H9 (cell line): Measurements from ENCODE around the gene LRRC61. TPM values are rescaled to one million over a fixed set of nuclear protein-coding genes. Genes with fewer than 3 reads are reported as not detected.

Source experiments
- DNase-seq: peaks from one replicate; pipeline ENCODE4 v3.0.0-alpha.2; 2017
- H2AFZ ChIP-seq: one replicate; pipeline ENCODE4 v1.6.1; 2013; ENCODE audit warnings: mild to moderate bottlenecking, low read length, control low read depth, moderate library complexity
- H2AK5ac ChIP-seq: 2 replicates; pipeline ENCODE4 v1.6.1; 2013; ENCODE audit warnings: low read length, control low read depth, mixed read lengths; ENCODE audit not compliant: insufficient read length
- H2BK120ac ChIP-seq: one replicate; pipeline ENCODE4 v1.6.1; 2013; ENCODE audit warnings: low read depth, mild to moderate bottlenecking, low read length, control low read depth, inconsistent platforms; ENCODE audit not compliant: poor library complexity, severe bottlenecking
- H2BK12ac ChIP-seq: 2 replicates; pipeline ENCODE4 v1.6.1; 2013; ENCODE audit warnings: low read length, control low read depth, mixed read lengths, low read depth; ENCODE audit not compliant: insufficient read length
- H2BK15ac ChIP-seq: 2 replicates; pipeline ENCODE4 v1.6.1; 2013; ENCODE audit warnings: low read depth, low read length, control low read depth
- H2BK20ac ChIP-seq: one replicate; pipeline ENCODE4 v1.6.1; 2013; ENCODE audit warnings: low read depth, mild to moderate bottlenecking, low read length, control low read depth, inconsistent platforms; ENCODE audit not compliant: poor library complexity, severe bottlenecking
- H2BK5ac ChIP-seq: 2 replicates; pipeline ENCODE4 v1.6.1; 2013; ENCODE audit warnings: low read length, control low read depth, mixed read lengths; ENCODE audit not compliant: insufficient read length
- H3K14ac ChIP-seq: 2 replicates; pipeline ENCODE4 v1.6.1; 2013; ENCODE audit warnings: low read length, control low read depth; ENCODE audit not compliant: insufficient read depth
- H3K18ac ChIP-seq: 2 replicates; pipeline ENCODE4 v1.6.1; 2013; ENCODE audit warnings: low read depth, mild to moderate bottlenecking, mixed read lengths, low read length, control low read depth; ENCODE audit not compliant: insufficient read length
- H3K23ac ChIP-seq: 2 replicates; pipeline ENCODE4 v1.6.1; 2013; ENCODE audit warnings: low read length, control low read depth, mixed read lengths, low read depth; ENCODE audit not compliant: insufficient read length
- H3K23me2 ChIP-seq: 2 replicates; pipeline ENCODE4 v1.6.1; 2013; ENCODE audit warnings: low read depth, mild to moderate bottlenecking, mixed read lengths, low read length, control low read depth; ENCODE audit not compliant: insufficient read length, poor library complexity, severe bottlenecking
- H3K27ac ChIP-seq: 2 replicates; pipeline ENCODE4 v1.5.1; 2013; ENCODE audit warnings: low read length, control low read depth, mixed read lengths, low read depth; ENCODE audit not compliant: insufficient read length
- H3K27me3 ChIP-seq: 2 replicates; pipeline ENCODE4 v1.6.1; 2013; ENCODE audit warnings: low read length, control low read depth, inconsistent platforms; ENCODE audit not compliant: insufficient read depth
- H3K4ac ChIP-seq: 2 replicates; pipeline ENCODE4 v1.6.1; 2013; ENCODE audit warnings: low read depth, mild to moderate bottlenecking, control low read depth, inconsistent platforms, low read length, moderate library complexity
- H3K4me1 ChIP-seq: 2 replicates; pipeline ENCODE4 v1.6.1; 2013; ENCODE audit warnings: low read length, control low read depth, inconsistent platforms; ENCODE audit not compliant: insufficient read depth
- H3K4me2 ChIP-seq: 2 replicates; pipeline ENCODE4 v1.6.1; 2013; ENCODE audit warnings: low read length, control low read depth, mixed read lengths; ENCODE audit not compliant: insufficient read length, insufficient read depth
- H3K56ac ChIP-seq: 2 replicates; pipeline ENCODE4 v1.6.1; 2013; ENCODE audit warnings: low read depth, mild to moderate bottlenecking, mixed read lengths, low read length, control low read depth; ENCODE audit not compliant: insufficient read length
- H3K79me1 ChIP-seq: 2 replicates; pipeline ENCODE4 v1.6.1; 2013; ENCODE audit warnings: low read depth, mild to moderate bottlenecking, moderate library complexity, low read length, control low read depth, inconsistent platforms; ENCODE audit not compliant: insufficient read depth, poor library complexity, severe bottlenecking
- H3K79me2 ChIP-seq: 2 replicates; pipeline ENCODE4 v1.6.1; 2013; ENCODE audit warnings: low read length, control low read depth, inconsistent platforms; ENCODE audit not compliant: insufficient read depth
- H3K9ac ChIP-seq: 2 replicates; pipeline ENCODE4 v1.6.1; 2013; ENCODE audit warnings: low read length, control low read depth, mixed read lengths; ENCODE audit not compliant: insufficient read length; ENCODE audit errors: extremely low read depth
- H3K9me3 ChIP-seq: one replicate; pipeline ENCODE4 v1.6.1; 2013; ENCODE audit warnings: low read depth, low read length, inconsistent platforms; ENCODE audit not compliant: control insufficient read depth
- H3T11ph ChIP-seq: one replicate; pipeline ENCODE4 v1.6.1; 2013; ENCODE audit warnings: mild to moderate bottlenecking, low read length, control low read depth, inconsistent platforms
- H4K20me1 ChIP-seq: one replicate; pipeline ENCODE4 v1.6.1; 2013; ENCODE audit not compliant: control insufficient read depth, insufficient read length, insufficient read depth
- H4K5ac ChIP-seq: 2 replicates; pipeline ENCODE4 v1.6.1; 2013; ENCODE audit warnings: low read depth, mild to moderate bottlenecking, mixed read lengths, low read length, control low read depth; ENCODE audit not compliant: insufficient read length
- H4K8ac ChIP-seq: replicated peaks from 2 replicates; pipeline ENCODE4 v1.6.1; 2013; ENCODE audit warnings: low read length, control low read depth, mixed read lengths, low read depth; ENCODE audit not compliant: insufficient read length
- H4K91ac ChIP-seq: 2 replicates; pipeline ENCODE4 v1.6.1; 2013; ENCODE audit warnings: low read depth, mild to moderate bottlenecking, moderate library complexity, mixed read lengths, low read length, control low read depth; ENCODE audit not compliant: insufficient read length
- H3K27ac Mint-ChIP-seq, 3 experiments: 2 replicates in 2 of 3; 3 replicates in 1 of 3; pipeline ENCODE4 v1.8.0; 2020 to 2021; ENCODE audit warnings: mixed read lengths in 3 of 3, mild to moderate bottlenecking in 1 of 3, moderate library complexity in 1 of 3
- H3K27me3 Mint-ChIP-seq: 2 replicates; pipeline ENCODE4 v1.8.0; 2021; ENCODE audit warnings: low read depth, mild to moderate bottlenecking, moderate library complexity, mixed read lengths
- H3K36me3 Mint-ChIP-seq, 3 experiments: 2 replicates in 2 of 3; 3 replicates in 1 of 3; pipeline ENCODE4 v1.8.0; 2020 to 2021; ENCODE audit warnings: low read depth in 3 of 3, mixed read lengths in 3 of 3; ENCODE audit not compliant: insufficient read depth in 1 of 3
- H3K4me1 Mint-ChIP-seq, 2 experiments: 2 replicates each; pipeline ENCODE4 v1.8.0; 2020; ENCODE audit warnings: mixed read lengths in 2 of 2
- H3K4me3 Mint-ChIP-seq, 2 experiments: 2 replicates in 1 of 2; 3 replicates in 1 of 2; pipeline ENCODE4 v1.8.0; 2020 to 2021; ENCODE audit warnings: mild to moderate bottlenecking in 2 of 2, mixed read lengths in 2 of 2, moderate library complexity in 1 of 2
- H3K9me3 Mint-ChIP-seq, 2 experiments: 2 replicates in 1 of 2; 3 replicates in 1 of 2; pipeline ENCODE4 v1.8.0; 2020; ENCODE audit warnings: mild to moderate bottlenecking in 2 of 2, mixed read lengths in 2 of 2, moderate library complexity in 1 of 2
- CTCF ChIP-seq: fragments of 200-600 bp; sonication (generic); conservative IDR thresholded peaks from 3 replicates; pipeline ENCODE4 v1.8.0; 2021; ENCODE audit warnings: antibody characterized with exemption, mild to moderate bottlenecking
- WGBS: extraction: QIAGEN DNeasy Blood & Tissue Kit; methylation state at CpG from one replicate; pipeline ENCODE4 v1.1.7; 2013; ENCODE audit warnings: missing lambda C conversion rate, low lambda C conversion rate, mixed read lengths; ENCODE audit not compliant: insufficient read length; ENCODE audit errors: extremely low coverage; 5-methylcytosine and 5-hydroxymethylcytosine counted together
- total RNA-seq: library from RNA; stranded (reverse); gene quantifications from 2 replicates; pipeline ENCODE4 v1.2.1, GENCODE V29; 2021

The LRRC61 gene
- total RNA-seq, 1 experiment from 2014 or later = 24.4 TPM

- H2BK20ac ChIP-seq = no peak overlapping the region
- H4K91ac ChIP-seq = no peak overlapping the region
- H3K36me3 Mint-ChIP-seq = peaks cover 11 to 27% (median 14%) of the 10 kb centered on the region in 3 experiments; a peak in 6 of 7 replicates
- H2BK5ac ChIP-seq = no peak overlapping the region
- H3K9me3 ChIP-seq = no peaks in the 10 kb centered on the region
- no peak overlapping the region for H2AK5ac ChIP-seq
- H3K56ac ChIP-seq = no peak overlapping the region
- DNase-seq = no peak
- H2BK15ac ChIP-seq = no peak overlapping the region
- H3K23me2 ChIP-seq = peaks cover 11% of the 10 kb centered on the region
- no peaks in the 10 kb centered on the region for H3K79me1 ChIP-seq
- H3K14ac ChIP-seq = no peak overlapping the region
- H2AFZ ChIP-seq = no peak overlapping the region
- no peak overlapping the region for H3K4me2 ChIP-seq
- peak overlapping the region in 2 of 3 experiments; percentile 98; a peak in 5 of 7 replicates for H3K27ac Mint-ChIP-seq
- peak overlapping the region in 1 of 2 experiments; percentile 72; a peak in 1 of 5 replicates for H3K4me3 Mint-ChIP-seq
- no peak overlapping the region for H3K18ac ChIP-seq
- H3K4ac ChIP-seq = no peak overlapping the region
- H3K27ac ChIP-seq = no peak overlapping the region
- H3K9me3 Mint-ChIP-seq = no peaks in the 10 kb centered on the region
- H3T11ph ChIP-seq = no peak overlapping the region
- peaks cover 9% of the 10 kb centered on the region; the same call in 1 of the 2 replicates for H3K79me2 ChIP-seq
- H3K4me1 Mint-ChIP-seq = peaks cover 71 to 83% of the 10 kb centered on the region in 2 experiments
- TF ChIP-seq CTCF = no peak
- WGBS = no CpG with 5 or more reads among the region's 4 CpGs
- no peak overlapping the region for H3K23ac ChIP-seq
- H3K4me1 ChIP-seq = peaks cover 12% of the 10 kb centered on the region
- H2BK12ac ChIP-seq = no peak overlapping the region
- no peaks in the 10 kb centered on the region for H3K27me3 Mint-ChIP-seq
- no peaks in the 10 kb centered on the region for H3K27me3 ChIP-seq
- no peaks in the 10 kb centered on the region for H4K20me1 ChIP-seq
- H3K9ac ChIP-seq = no peak overlapping the region
- no peak overlapping the region for H4K5ac ChIP-seq
- H2BK120ac ChIP-seq = no peak overlapping the region
- H4K8ac ChIP-seq = no peak overlapping the region
These were observed 59.7 kb downstream of the LRRC61 start for GRCh38 chr7:150382844-150383225.
